ENCODE measurements around the gene INSRR.

Gene INSRR

DNA sequence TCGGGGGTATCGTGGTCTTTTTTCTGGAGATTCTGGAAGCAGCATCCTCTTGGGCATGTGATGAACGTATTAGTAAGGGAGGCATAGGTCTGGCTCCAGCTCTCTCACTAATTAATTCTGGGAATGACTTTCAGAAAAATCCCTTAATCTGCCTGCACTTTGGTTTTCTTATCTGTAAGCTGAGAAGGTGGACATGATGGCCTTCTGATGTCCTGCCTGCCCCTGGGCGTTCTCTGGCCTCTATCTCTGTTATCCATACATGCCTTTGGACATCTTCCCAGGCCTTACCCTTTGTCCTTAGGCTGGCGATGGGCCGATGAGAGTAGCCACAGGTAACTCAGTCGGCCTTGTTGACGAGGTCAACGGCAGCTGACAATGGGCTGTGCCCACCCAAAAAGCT is 10.5 kb upstream of the INSRR start:
- no peak for DNase-seq (ENCODE audit: low spot score)
- TF ChIP-seq, protein P1, sequence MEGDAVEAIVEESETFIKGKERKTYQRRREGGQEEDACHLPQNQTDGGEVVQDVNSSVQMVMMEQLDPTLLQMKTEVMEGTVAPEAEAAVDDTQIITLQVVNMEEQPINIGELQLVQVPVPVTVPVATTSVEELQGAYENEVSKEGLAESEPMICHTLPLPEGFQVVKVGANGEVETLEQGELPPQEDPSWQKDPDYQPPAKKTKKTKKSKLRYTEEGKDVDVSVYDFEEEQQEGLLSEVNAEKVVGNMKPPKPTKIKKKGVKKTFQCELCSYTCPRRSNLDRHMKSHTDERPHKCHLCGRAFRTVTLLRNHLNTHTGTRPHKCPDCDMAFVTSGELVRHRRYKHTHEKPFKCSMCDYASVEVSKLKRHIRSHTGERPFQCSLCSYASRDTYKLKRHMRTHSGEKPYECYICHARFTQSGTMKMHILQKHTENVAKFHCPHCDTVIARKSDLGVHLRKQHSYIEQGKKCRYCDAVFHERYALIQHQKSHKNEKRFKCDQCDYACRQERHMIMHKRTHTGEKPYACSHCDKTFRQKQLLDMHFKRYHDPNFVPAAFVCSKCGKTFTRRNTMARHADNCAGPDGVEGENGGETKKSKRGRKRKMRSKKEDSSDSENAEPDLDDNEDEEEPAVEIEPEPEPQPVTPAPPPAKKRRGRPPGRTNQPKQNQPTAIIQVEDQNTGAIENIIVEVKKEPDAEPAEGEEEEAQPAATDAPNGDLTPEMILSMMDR (IDR thresholded peaks at IDR 0.05; ENCODE audit: extremely low read depth, insufficient read depth, missing control alignments), result no peak
- in situ Hi-C loops (cut with MboI; ENCODE audit: low pct_unique_long_range_greater_than_20kb, low sequenced_read_pairs, unreplicated experiment), result loop anchor here (25.0 kb wide), 1 partner anchor 157 kb away; the partner anchor contains the start of gene CRABP2

DNA sequence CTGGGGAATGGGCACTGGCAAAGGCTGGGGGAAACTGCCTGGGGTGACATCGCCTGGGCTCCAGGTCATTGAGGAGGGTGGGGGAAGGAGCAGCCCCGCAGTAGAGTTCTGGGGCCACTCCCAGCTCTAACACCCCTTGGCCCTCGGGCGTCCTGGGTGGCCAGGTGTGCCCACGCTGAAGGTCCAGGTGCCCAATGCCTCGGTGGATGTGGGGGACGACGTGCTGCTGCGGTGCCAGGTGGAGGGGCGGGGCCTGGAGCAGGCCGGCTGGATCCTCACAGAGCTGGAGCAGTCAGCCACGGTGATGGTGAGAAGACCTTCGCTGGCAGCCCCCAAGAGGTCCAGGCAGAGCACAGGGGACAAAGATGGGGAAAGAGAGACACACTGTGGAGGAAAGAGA is 9.4 kb upstream of the INSRR start:
- in situ Hi-C loops (cut with MboI; ENCODE audit: low pct_unique_long_range_greater_than_20kb, low sequenced_read_pairs, unreplicated experiment), result loop anchor here (25.0 kb wide), 1 partner anchor 156 kb away; the partner anchor contains the start of gene CRABP2
- DNase-seq (ENCODE audit: low spot score), result no peak
- TF ChIP-seq, protein P1 (IDR thresholded peaks at IDR 0.05; ENCODE audit: extremely low read depth, insufficient read depth, missing control alignments), result no peak

DNA sequence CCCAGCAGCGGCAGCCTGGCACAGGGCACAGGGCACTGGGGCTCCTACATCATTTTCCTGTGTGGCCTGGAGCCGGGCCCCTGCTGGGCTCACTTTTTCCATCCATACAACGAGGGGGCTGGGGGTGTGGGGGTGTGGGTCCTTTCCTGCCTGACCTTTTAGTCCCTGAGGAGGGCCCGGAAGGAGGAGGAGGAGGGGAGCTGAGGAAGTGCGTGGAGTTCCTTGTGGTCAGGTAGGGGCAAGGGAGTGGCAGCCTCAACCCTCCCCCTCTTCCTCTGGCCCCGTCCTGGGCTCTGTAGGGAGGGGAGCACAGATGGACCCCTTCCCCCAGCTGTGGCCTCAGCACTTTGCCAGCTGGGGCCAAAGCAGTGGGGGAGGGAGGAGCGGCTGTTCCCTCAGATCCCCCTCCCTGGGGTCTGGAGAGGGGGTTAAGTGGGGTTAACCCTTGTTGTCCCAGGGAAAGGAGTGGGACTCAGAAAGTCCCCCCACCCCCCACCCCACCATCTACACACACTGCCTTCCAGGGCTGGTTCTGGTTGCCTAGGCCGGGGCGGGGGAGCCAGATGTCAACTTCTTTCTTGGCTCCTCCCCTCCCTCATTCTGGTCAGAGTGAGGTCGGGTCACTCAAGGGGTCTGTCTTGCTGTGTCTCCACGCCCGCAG is 7.5 kb upstream of the INSRR start:
- no peak for DNase-seq (ENCODE audit: low spot score)
- in situ Hi-C loops (cut with MboI; ENCODE audit: low pct_unique_long_range_greater_than_20kb, low sequenced_read_pairs, unreplicated experiment), result loop anchor here (25.0 kb wide), 1 partner anchor 154 kb away; the partner anchor contains the start of gene CRABP2

DNA sequence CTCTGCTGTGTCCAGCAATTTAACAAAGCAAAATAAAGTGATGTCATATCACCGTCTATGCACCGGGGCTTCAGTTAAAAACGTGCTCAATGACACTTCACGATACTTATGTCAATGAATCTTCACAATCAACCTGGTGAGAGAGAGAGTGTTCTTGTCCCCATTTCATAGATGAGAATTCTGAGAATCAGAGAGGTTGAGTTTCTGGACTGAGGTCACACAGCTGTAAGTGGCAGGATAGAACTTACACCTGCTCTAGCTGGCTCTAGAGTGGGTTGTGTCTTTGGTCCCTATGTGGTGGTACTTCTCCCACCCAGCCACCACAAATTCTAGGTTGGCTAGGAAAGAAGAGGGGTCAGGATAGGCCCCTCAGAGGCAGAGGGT is 6.9 kb upstream of the INSRR start:
- TF ChIP-seq, protein P1 (IDR thresholded peaks at IDR 0.05; ENCODE audit: extremely low read depth, insufficient read depth, missing control alignments), result no peak
- in situ Hi-C loops (cut with MboI; ENCODE audit: low pct_unique_long_range_greater_than_20kb, low sequenced_read_pairs, unreplicated experiment), result loop anchor here (25.0 kb wide), 1 partner anchor 154 kb away; the partner anchor contains the start of gene CRABP2
- no peak for DNase-seq (ENCODE audit: low spot score)

More for the DNA sequence above, 7.5 kb upstream of the INSRR start:
- TF ChIP-seq, protein P1 (IDR thresholded peaks at IDR 0.05; ENCODE audit: extremely low read depth, insufficient read depth, missing control alignments), result no peak

DNA sequence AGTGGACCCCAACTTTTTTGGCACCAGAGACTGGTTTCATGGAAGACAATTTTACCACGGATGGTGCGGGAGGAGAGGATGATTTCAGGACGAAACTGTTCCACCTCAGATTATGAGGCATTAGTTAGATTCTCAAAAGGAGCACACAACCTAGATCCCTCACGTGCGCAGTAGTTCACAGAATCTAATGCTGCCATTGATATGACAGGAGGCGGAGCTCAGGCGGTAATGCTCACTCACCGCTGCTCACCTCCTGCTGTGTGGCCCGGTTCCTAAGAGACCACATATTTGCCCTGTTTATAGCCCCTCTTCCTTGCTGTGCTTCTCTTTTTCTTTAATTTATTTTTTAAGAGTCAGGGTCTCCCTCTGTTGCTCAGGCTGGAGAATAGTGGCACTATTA is 6.3 kb upstream of the INSRR start:
- TF ChIP-seq, protein P1 (IDR thresholded peaks at IDR 0.05; ENCODE audit: extremely low read depth, insufficient read depth, missing control alignments), result no peak
- no peak for DNase-seq (ENCODE audit: low spot score)
- in situ Hi-C loops (cut with MboI; ENCODE audit: low pct_unique_long_range_greater_than_20kb, low sequenced_read_pairs, unreplicated experiment), result loop anchor here (25.0 kb wide), 1 partner anchor 153 kb away; the partner anchor contains the start of gene CRABP2

DNA sequence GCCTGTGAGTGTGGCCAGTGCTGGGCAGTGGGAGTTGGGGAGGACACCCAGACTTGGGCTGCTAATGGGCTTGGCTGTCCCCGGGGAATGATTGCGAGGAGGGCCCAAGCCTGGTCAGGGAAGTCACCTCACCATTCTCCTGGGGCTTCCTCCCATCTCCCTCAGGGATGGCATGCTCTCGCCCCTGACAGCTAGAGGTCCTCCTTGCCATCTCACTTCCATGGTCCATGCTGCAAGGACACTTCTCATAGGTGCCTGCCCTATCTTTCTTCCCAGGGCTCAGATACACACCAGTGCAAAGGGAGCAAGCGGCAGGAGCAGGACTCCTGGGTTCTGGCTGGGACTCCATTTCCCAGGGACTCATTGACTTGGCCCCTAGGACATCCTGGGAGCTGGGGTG is 5.9 kb upstream of the INSRR start:
- no peak for DNase-seq (ENCODE audit: low spot score)
- in situ Hi-C loops (cut with MboI; ENCODE audit: low pct_unique_long_range_greater_than_20kb, low sequenced_read_pairs, unreplicated experiment), result loop anchor here (25.0 kb wide), 1 partner anchor 152 kb away; the partner anchor contains the start of gene CRABP2

More for the DNA sequence above, 5.9 kb upstream of the INSRR start:
- TF ChIP-seq, protein P1 (IDR thresholded peaks at IDR 0.05; ENCODE audit: extremely low read depth, insufficient read depth, missing control alignments), result no peak

Data from GM13977 (cell line).